SK-N-MC (cell line): ENCODE measurements around the gene TBCCD1.
"Not testable (repeated sequence)": the region's sequence is repeated elsewhere in the genome, so short reads cannot be mapped to it uniquely, and the experiment has no call there.

Experiments
- DNase-seq: peaks from one replicate; pipeline ENCODE4 v3.0.0-alpha.2; 2011; ENCODE audit warnings: low read depth, low spot score
- H3K27ac ChIP-seq: fragments of 200-600 bp; sonication (generic); 2 replicates; pipeline ENCODE4 v1.5.1; 2016; ENCODE audit warnings: mixed run types
- H3K36me3 ChIP-seq: fragments of 200-600 bp; sonication (generic); 2 replicates; pipeline ENCODE4 v1.6.1; 2017; ENCODE audit warnings: antibody characterized with exemption, low read length, mixed read lengths; ENCODE audit not compliant: insufficient read depth
- H3K4me3 ChIP-seq: fragments of 200-600 bp; sonication (generic); 2 replicates; pipeline ENCODE4 v1.5.1; 2016
- H3K9ac ChIP-seq: fragments of 200-600 bp; sonication (generic); 2 replicates; pipeline ENCODE4 v1.8.0; 2017; ENCODE audit warnings: mixed run types, mixed read lengths; ENCODE audit not compliant: insufficient read length
- H3K9me3 ChIP-seq: fragments of 200-600 bp; sonication (generic); 2 replicates; pipeline ENCODE4 v1.6.1; 2017; ENCODE audit warnings: low read depth, mild to moderate bottlenecking, antibody characterized with exemption, low read length, moderate library complexity, mixed read lengths
- EZH2 ChIP-seq: fragments of 200-600 bp; sonication (generic); IDR thresholded peaks from one replicate; pipeline ENCODE4 v1.6.1; 2017; ENCODE audit warnings: antibody characterized with exemption
- FOXP2 ChIP-seq: optimal IDR thresholded peaks from 2 replicates; pipeline ENCODE3; 2011; ENCODE audit warnings: mild to moderate bottlenecking, moderate library complexity; ENCODE audit not compliant: insufficient read depth; ENCODE audit errors: extremely low read length, control extremely low read depth
- POLR2AphosphoS5 ChIP-seq: IDR thresholded peaks from 2 replicates; pipeline ENCODE4 v1.6.1; 2012; ENCODE audit warnings: mild to moderate bottlenecking, low read depth, low read length, borderline replicate concordance

TBCCD1 gene

GRCh38 chr3:186549497-186549896, 17.6 kb downstream of the TBCCD1 start:
- TF ChIP-seq FOXP2 (no peak), EZH2 (no peak), POLR2AphosphoS5 (no peak)
- Histone ChIP-seq H3K4me3 (no peak overlapping the region), H3K27ac (no peak overlapping the region), H3K36me3 (peaks cover 44% of the 10 kb centered on the region), H3K9ac (no peak overlapping the region), H3K9me3 (no peaks in the 10 kb centered on the region)
- DNase-seq: no peak

DNA sequence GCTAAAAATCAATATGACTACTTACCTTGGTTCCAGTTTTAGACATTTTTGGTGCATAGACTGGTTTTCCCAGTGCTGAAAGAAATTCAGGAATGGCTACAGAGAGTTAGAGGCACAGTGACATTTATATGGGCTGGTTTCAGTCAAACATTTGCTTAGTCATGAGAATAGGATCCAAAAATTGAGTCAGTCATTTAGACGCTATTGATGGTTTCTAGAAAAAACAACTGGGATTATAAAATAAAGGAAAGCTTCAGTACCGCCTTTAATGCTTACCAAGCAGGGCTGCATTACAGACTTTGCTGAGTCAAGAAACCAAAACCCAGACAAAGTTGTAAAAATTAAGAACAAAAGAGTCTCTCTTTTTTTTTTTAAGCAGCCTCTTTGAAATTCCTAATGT, 22.9 kb downstream of the TBCCD1 start, which contains the start of gene CRYGS:
TSS of gene CRYGS (minus strand) at position 100 of the 400 bp plus-strand sequence. CDS start at position 46, 54 bp downstream.
- no peak for DNase-seq
- H3K4me3 ChIP-seq: no peak within 1 kb of the TSS

DNA sequence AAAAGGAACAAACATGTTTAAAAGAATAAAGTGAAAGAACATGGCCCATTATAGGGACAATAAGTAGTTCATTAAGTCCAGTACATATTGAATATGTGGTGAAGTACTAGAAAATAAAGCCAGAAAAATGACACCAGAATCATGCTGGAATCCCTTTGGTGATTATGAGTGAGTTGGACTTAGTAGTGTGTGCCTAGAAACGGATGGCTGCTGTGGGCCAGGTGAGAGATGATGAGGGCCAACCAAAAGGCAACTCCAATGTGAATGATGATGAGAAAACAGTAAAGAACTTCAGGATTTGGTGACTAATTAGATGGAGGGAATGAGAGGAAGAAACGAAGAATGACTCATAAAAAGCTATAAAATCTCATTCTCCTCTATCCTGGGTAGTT, 26.3 kb downstream of the TBCCD1 start:
- Histone ChIP-seq H3K27ac (no peak overlapping the region), H3K9me3 (no peaks in the 10 kb centered on the region), H3K4me3 (no peak overlapping the region), H3K36me3 (0 out of 2 replicates have a peak, but pooled peaks cover 7% of the 10 kb centered on the region), H3K9ac (no peak overlapping the region)
- TF ChIP-seq POLR2AphosphoS5 (no peak), EZH2 (no peak), FOXP2 (no peak)
- DNase-seq: no peak

More for the DNA sequence above, 22.9 kb downstream of the TBCCD1 start, which contains the start of gene CRYGS:
- peak within 1 kb of the TSS; percentile 48 for H3K27ac ChIP-seq
- no peak for TF ChIP-seq POLR2AphosphoS5
- no peak for TF ChIP-seq EZH2
- no peak for TF ChIP-seq FOXP2
- H3K9ac ChIP-seq: peak within 1 kb of the TSS; percentile 15
- no peaks in the 10 kb centered on the region for H3K9me3 ChIP-seq
- H3K36me3 ChIP-seq: peaks cover 21% of the 10 kb centered on the region

GRCh38 chr3:186540221-186540834, 26.8 kb downstream of the TBCCD1 start:
- DNase-seq: peak; percentile 59
- no peak overlapping the region for H3K27ac ChIP-seq
- no peak for TF ChIP-seq POLR2AphosphoS5
- no peak for TF ChIP-seq FOXP2
- TF ChIP-seq EZH2: no peak
- no peak overlapping the region for H3K4me3 ChIP-seq
- H3K9ac ChIP-seq: no peak overlapping the region
- H3K36me3 ChIP-seq: 0 out of 2 replicates have a peak, but pooled peaks cover 7% of the 10 kb centered on the region
- no peaks in the 10 kb centered on the region for H3K9me3 ChIP-seq

- H3K4me3 ChIP-seq: no peak overlapping the region
- H3K36me3 ChIP-seq: no peaks in the 10 kb centered on the region
- DNase-seq: no peak
- TF ChIP-seq EZH2 (no peak), POLR2AphosphoS5 (no peak), FOXP2 (no peak)
- H3K9me3 ChIP-seq: no peaks in the 10 kb centered on the region
- H3K9ac ChIP-seq: no peak overlapping the region
- no peak overlapping the region for H3K27ac ChIP-seq
Observed at GRCh38 chr3:186538779-186539178, 28.4 kb downstream of the TBCCD1 start.

GRCh38 chr3:186536883-186537844, 30.0 kb downstream of the TBCCD1 start:
- no peak overlapping the region for H3K4me3 ChIP-seq
- H3K9ac ChIP-seq: no peak overlapping the region
- H3K36me3 ChIP-seq: no peaks in the 10 kb centered on the region
- no peak for TF ChIP-seq EZH2
- TF ChIP-seq FOXP2: no peak
- no peak for TF ChIP-seq POLR2AphosphoS5
- H3K9me3 ChIP-seq: no peaks in the 10 kb centered on the region
- no peak for DNase-seq
- no peak overlapping the region for H3K27ac ChIP-seq

GRCh38 chr3:186534113-186534669, 32.9 kb downstream of the TBCCD1 start:
- Histone ChIP-seq H3K9ac (no peak overlapping the region), H3K4me3 (no peak overlapping the region), H3K27ac (no peak overlapping the region), H3K9me3 (no peaks in the 10 kb centered on the region), H3K36me3 (no peaks in the 10 kb centered on the region)
- no peak for TF ChIP-seq POLR2AphosphoS5
- no peak for TF ChIP-seq EZH2
- no peak for TF ChIP-seq FOXP2
- no peak for DNase-seq

GRCh38 chr3:186532598-186533072, 34.5 kb downstream of the TBCCD1 start:
- no peaks in the 10 kb centered on the region for H3K36me3 ChIP-seq
- no peak for DNase-seq

DNA sequence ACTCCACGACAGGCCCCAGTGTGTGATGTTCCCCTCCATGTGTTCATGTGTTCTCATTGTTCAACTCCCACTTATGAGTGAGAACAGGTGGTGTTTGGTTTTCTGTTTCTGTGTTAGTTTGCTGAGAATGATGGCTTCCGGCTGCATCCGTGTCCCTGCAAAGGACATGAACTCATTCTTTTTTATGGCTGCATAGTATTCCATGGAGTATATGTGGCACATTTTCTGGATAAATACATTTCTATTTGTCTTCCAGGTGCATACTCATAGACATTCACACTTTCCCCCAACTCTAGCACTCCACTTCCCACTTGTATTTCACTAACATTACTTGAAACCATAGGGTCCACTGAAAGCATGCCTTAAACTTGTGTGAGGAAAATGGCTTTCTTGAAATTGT, 35.4 kb downstream of the TBCCD1 start:
- H3K9ac ChIP-seq, H3K9me3 ChIP-seq, DNase-seq, H3K36me3 ChIP-seq, H3K27ac ChIP-seq, H3K4me3 ChIP-seq: not testable (repeated sequence)

More at GRCh38 chr3:186532598-186533072, 34.5 kb downstream of the TBCCD1 start:
- H3K4me3 ChIP-seq: no peak overlapping the region
- H3K9me3 ChIP-seq: no peaks in the 10 kb centered on the region
- TF ChIP-seq FOXP2: no peak
- no peak for TF ChIP-seq POLR2AphosphoS5
- no peak for TF ChIP-seq EZH2
- no peak overlapping the region for H3K9ac ChIP-seq
- no peak overlapping the region for H3K27ac ChIP-seq
